ENCODE results near the gene SH3BP5L. TPM values are rescaled to one million over a fixed set of nuclear protein-coding genes. Genes with fewer than 3 reads are reported as not detected.

SH3BP5L gene
- total RNA-seq, 8 experiments from 2014 or later = 13.9 to 39.9 (median 22.6) TPM

GRCh38 chr1:248821101-248821500, 4.6 kb downstream of the SH3BP5L start:
- in situ Hi-C loops (cut with MboI; ENCODE audit: low pct_unique_long_range_greater_than_20kb in 2 of 9, low sequenced_read_pairs in 9 of 9, unreplicated experiment in 9 of 9) = no loop called here
- H3K4me1 ChIP-seq (replicated peaks in 1 of 2) = peaks cover 21 to 22% of the 10 kb centered on the region in 2 donors
- no peak for ATAC-seq (replicated peaks in 6 of 8)
- no peak overlapping the region for H3K4me3 ChIP-seq
- H3K27ac ChIP-seq = no peak overlapping the region
- WGBS, 10 experiments = 80 to 100% (median 90%) methylated on average over 1 to 2 of the region's 3 CpGs; no CpG with 5 or more reads in 6 of the 10 experiments

- H3K27ac ChIP-seq = no peak overlapping the region
- ATAC-seq (replicated peaks in 6 of 8) = no peak
- in situ Hi-C loops (cut with MboI; ENCODE audit: low pct_unique_long_range_greater_than_20kb in 2 of 9, low sequenced_read_pairs in 9 of 9, unreplicated experiment in 9 of 9) = no loop called here
- no peak overlapping the region for H3K4me3 ChIP-seq
- peaks cover 21 to 22% of the 10 kb centered on the region in 2 donors for H3K4me1 ChIP-seq (replicated peaks in 1 of 2)
- 71 to 100% (median 88%) methylated on average over 1 to 6 of the region's 7 CpGs; no CpG with 5 or more reads in 2 of the 10 experiments for WGBS, 10 experiments
Observed at GRCh38 chr1:248820041-248820585, 5.6 kb downstream of the SH3BP5L start.

DNA sequence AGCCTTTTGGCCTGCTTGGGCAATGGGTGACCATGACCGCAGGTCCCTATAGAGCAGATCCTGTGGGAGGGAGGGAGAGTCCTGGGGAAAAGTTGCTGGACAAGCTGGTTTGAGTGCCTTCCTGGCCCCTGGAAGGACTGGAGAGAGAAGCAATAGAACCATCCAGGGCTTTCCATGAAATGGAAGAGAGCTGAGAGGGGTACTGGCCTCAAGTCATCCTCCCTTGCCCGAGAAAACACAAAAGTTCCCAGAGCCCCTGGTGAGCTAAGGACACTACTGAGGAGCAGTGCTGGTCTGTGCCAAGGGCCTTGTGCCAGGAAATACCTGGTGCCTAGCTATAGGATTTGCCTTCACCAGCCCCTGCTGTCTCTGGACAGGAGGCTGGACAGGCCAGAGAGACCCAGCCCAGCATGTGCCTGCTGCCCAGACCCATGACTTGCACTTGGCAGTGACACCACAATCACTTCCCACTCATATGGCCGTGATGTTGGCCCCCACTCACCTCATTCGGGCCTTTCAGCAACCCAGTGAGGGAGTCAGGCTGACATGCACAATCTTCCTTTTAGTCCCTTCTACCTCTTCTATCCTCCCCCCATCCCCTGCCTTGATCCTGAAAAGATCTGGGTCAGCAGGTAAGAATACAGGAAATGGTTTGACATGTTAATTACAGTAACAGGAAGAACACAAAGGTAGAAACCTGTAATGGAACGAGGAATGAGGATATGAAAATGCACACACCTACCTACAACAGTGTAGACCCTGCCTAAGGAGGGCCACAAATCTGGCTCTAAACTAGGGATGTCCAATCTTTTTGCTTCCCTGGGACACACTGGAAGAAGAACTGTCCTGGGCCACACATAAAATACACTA, 7.0 kb downstream of the SH3BP5L start:
- Histone ChIP-seq H3K27ac (no peak overlapping the region), H3K4me3 (no peak overlapping the region), H3K4me1 (replicated peaks in 1 of 2) (peaks cover 7 to 9% of the 10 kb centered on the region in 2 donors)
- no peak for ATAC-seq (replicated peaks in 6 of 8)
- 38 to 100% (median 92%) methylated on average over 1 to 5 of the region's 5 CpGs; no CpG with 5 or more reads in 1 of the 10 experiments for WGBS, 10 experiments
- in situ Hi-C loops (cut with MboI; ENCODE audit: low pct_unique_long_range_greater_than_20kb in 2 of 9, low sequenced_read_pairs in 9 of 9, unreplicated experiment in 9 of 9) = no loop called here

- no peak for ATAC-seq (replicated peaks in 6 of 8)
- WGBS, 10 experiments = 80 to 100% (median 93%) methylated on average over 1 to 6 of the region's 6 CpGs; no CpG with 5 or more reads in 3 of the 10 experiments
- in situ Hi-C loops (cut with MboI; ENCODE audit: low pct_unique_long_range_greater_than_20kb in 2 of 9, low sequenced_read_pairs in 9 of 9, unreplicated experiment in 9 of 9) = no loop called here
- H3K4me3 ChIP-seq = no peak overlapping the region
- H3K4me1 ChIP-seq (replicated peaks in 1 of 2) = no peaks in the 10 kb centered on the region
- no peak overlapping the region for H3K27ac ChIP-seq
Observed at GRCh38 chr1:248817065-248817464, 8.7 kb downstream of the SH3BP5L start.

- no peaks in the 10 kb centered on the region for H3K4me1 ChIP-seq (replicated peaks in 1 of 2)
- H3K4me3 ChIP-seq = no peak overlapping the region
- 87 to 100% (median 97%) methylated on average over 1 to 11 of the region's 13 CpGs for WGBS, 10 experiments
- ATAC-seq (replicated peaks in 6 of 8) = no peak
- in situ Hi-C loops (cut with MboI; ENCODE audit: low pct_unique_long_range_greater_than_20kb in 2 of 9, low sequenced_read_pairs in 9 of 9, unreplicated experiment in 9 of 9) = no loop called here
- no peak overlapping the region for H3K27ac ChIP-seq
Observed at GRCh38 chr1:248816042-248816851, 9.5 kb downstream of the SH3BP5L start.

- 71 to 100% (median 86%) methylated on average over 1 to 10 of the region's 10 CpGs for WGBS, 10 experiments
- no peak for ATAC-seq (replicated peaks in 6 of 8)
- H3K4me1 ChIP-seq (replicated peaks in 1 of 2) = no peaks in the 10 kb centered on the region
- in situ Hi-C loops (cut with MboI; ENCODE audit: low pct_unique_long_range_greater_than_20kb in 2 of 9, low sequenced_read_pairs in 9 of 9, unreplicated experiment in 9 of 9) = no loop called here
- no peak overlapping the region for H3K27ac ChIP-seq
- no peak overlapping the region for H3K4me3 ChIP-seq
Observed at GRCh38 chr1:248815407-248816034, 10.2 kb downstream of the SH3BP5L start.

GRCh38 chr1:248814351-248814750, 11.4 kb downstream of the SH3BP5L start:
- Histone ChIP-seq H3K27ac (no peak overlapping the region), H3K4me3 (no peak overlapping the region), H3K4me1 (replicated peaks in 1 of 2) (no peaks in the 10 kb centered on the region)
- in situ Hi-C loops (cut with MboI; ENCODE audit: low pct_unique_long_range_greater_than_20kb in 2 of 9, low sequenced_read_pairs in 9 of 9, unreplicated experiment in 9 of 9) = no loop called here
- 80 to 100% (median 91%) methylated on average over 1 to 14 of the region's 16 CpGs; no CpG with 5 or more reads in 1 of the 10 experiments for WGBS, 10 experiments
- no peak for ATAC-seq (replicated peaks in 6 of 8)

GRCh38 chr1:248813546-248813945, 12.2 kb downstream of the SH3BP5L start:
- Histone ChIP-seq H3K27ac (no peak overlapping the region), H3K4me3 (no peak overlapping the region), H3K4me1 (replicated peaks in 1 of 2) (no peaks in the 10 kb centered on the region)
- no peak for ATAC-seq (replicated peaks in 6 of 8)
- in situ Hi-C loops (cut with MboI; ENCODE audit: low pct_unique_long_range_greater_than_20kb in 2 of 9, low sequenced_read_pairs in 9 of 9, unreplicated experiment in 9 of 9) = no loop called here
- WGBS, 10 experiments = 80 to 100% (median 91%) methylated on average over 1 to 6 of the region's 8 CpGs; no CpG with 5 or more reads in 5 of the 10 experiments

DNA sequence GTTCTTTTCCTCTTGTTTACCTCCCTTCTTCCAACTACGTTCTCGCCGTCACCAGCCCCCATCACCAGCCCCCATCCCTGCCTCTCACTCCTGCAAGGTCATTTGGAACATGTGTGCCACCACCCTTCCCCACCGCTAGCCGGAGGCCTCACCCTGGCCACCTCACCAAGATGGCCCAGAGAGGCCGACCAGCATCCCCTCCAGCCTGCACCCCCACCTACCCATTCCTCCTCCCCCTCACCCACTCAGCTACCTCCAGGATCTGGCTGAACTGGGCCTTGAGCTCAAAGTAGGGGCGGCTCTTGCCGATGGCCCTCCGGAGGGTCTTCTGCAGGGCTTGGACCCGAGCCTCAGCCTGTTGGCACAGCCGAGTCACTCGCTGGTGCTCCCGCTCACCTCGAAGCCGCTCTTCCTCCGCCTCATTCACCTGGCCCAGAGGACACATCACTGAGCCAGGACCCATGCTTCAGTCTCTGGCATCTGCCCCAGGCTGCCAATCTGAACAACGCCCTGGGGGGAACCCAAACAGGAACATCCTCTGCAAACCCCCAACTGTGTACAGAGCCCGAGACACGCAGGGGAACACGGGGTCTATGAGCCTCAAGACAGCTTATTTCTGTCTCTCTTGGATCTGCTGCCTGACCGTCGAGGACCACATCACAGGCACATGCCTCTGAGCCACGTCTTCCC, 12.8 kb downstream of the SH3BP5L start:
- in situ Hi-C loops (cut with MboI; ENCODE audit: low pct_unique_long_range_greater_than_20kb in 2 of 9, low sequenced_read_pairs in 9 of 9, unreplicated experiment in 9 of 9) = no loop called here
- Histone ChIP-seq H3K4me3 (no peak overlapping the region), H3K4me1 (replicated peaks in 1 of 2) (no peaks in the 10 kb centered on the region), H3K27ac (no peak overlapping the region)
- no peak for ATAC-seq (replicated peaks in 6 of 8)
- WGBS, 10 experiments = 69 to 100% (median 95%) methylated on average over 1 to 9 of the region's 23 CpGs; no CpG with 5 or more reads in 3 of the 10 experiments

DNA sequence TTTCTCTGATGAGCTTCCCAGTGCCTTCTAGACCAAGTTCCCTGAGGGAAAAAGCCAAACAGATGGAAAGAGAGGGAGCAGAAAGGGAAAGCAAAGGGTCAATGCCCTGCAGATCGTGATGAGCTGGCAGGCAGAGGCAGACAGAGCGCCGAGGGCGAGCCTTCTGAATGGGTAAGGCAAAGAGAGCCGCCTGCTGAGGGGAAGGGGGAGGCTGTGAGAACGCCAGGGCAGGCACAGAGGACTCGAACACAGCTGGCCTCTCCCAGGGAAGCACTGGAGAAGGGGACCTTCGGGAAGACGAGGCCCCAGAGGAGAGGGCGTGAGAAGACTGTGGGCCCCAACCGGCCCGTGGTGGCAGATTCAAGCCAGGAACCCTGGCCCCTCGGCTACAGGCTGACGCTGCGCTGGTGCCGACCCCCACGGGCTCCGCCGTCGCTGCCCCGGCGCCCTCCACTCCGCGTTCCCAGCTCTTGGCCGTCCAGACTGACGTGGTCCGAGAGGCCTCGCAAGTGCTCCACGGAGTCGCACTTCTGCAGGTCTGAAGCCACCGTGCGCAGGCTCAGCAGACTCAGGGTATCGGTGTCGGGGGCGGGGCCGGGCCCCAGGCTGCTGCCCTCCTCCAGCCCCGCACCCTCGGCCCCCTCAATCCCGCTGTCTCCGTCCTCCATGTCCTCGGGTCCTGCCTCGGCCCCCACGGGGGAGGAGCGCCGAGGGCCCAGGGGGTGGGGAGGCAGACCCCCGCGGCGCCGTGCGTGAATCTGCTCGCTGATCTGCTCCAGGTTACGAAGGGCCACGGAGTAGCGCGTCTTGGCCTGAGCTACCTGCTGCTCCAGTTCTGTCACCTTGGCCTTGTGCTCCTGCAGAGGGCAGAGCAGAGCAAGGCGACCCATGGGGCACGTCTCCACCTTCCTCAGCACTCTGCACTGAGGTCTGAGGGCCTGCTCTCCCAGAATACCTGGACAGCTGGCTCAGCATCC, 13.9 kb downstream of the SH3BP5L start:
- Histone ChIP-seq H3K27ac (no peak overlapping the region), H3K4me3 (no peak overlapping the region), H3K4me1 (replicated peaks in 1 of 2) (peaks cover 0 to 6% of the 10 kb centered on the region in 2 donors)
- peak in 5 of 8 experiments; percentile 27 to 55 (median 45) for ATAC-seq (replicated peaks in 6 of 8)
- 83 to 100% (median 91%) methylated on average over 2 to 31 of the region's 57 CpGs; no CpG with 5 or more reads in 4 of the 10 experiments for WGBS, 10 experiments
- in situ Hi-C loops (cut with MboI; ENCODE audit: low pct_unique_long_range_greater_than_20kb in 2 of 9, low sequenced_read_pairs in 9 of 9, unreplicated experiment in 9 of 9) = no loop called here

- in situ Hi-C loops (cut with MboI; ENCODE audit: low pct_unique_long_range_greater_than_20kb in 2 of 9, low sequenced_read_pairs in 9 of 9, unreplicated experiment in 9 of 9) = no loop called here
- WGBS, 10 experiments = 72 to 100% (median 78%) methylated on average over 1 to 5 of the region's 12 CpGs; no CpG with 5 or more reads in 5 of the 10 experiments
- Histone ChIP-seq H3K27ac (no peak overlapping the region), H3K4me3 (no peak overlapping the region), H3K4me1 (replicated peaks in 1 of 2) (peaks cover 0 to 6% of the 10 kb centered on the region in 2 donors)
- peak in 6 of 8 experiments; percentile 11 to 68 (median 17) for ATAC-seq (replicated peaks in 6 of 8)
Observed at GRCh38 chr1:248810727-248811513, 14.8 kb downstream of the SH3BP5L start.

Data from motor neuron (in vitro differentiated cells).